ENCODE results near the gene GALK2.
"Not testable (repeated sequence)": the region's sequence is repeated elsewhere in the genome, so short reads cannot be mapped to it uniquely, and the experiment has no call there.

GALK2 gene

GRCh38 chr15:49343546-49343945 is 173.5 kb downstream of the GALK2 start:
- no peak for DNase-seq (ENCODE audit: low read depth)

- DNase-seq (ENCODE audit: low read depth), result not testable (repeated sequence)
Observed at GRCh38 chr15:49354439-49354838, 184.4 kb downstream of the GALK2 start.

GRCh38 chr15:49361370-49361769 is 191.3 kb downstream of the GALK2 start:
- no peak for DNase-seq (ENCODE audit: low read depth)

- DNase-seq (ENCODE audit: low read depth), result no peak
Observed at GRCh38 chr15:49366496-49366895, 196.4 kb downstream of the GALK2 start.

- no peak for DNase-seq (ENCODE audit: low read depth)
Observed at GRCh38 chr15:49370782-49371181, 200.7 kb downstream of the GALK2 start.

- no peak for DNase-seq (ENCODE audit: low read depth)
Observed at GRCh38 chr15:49372366-49372765, 202.3 kb downstream of the GALK2 start.

GRCh38 chr15:49379996-49380395 is 209.9 kb downstream of the GALK2 start:
- no peak for DNase-seq (ENCODE audit: low read depth)

GRCh38 chr15:49380912-49381311 is 210.9 kb downstream of the GALK2 start:
- DNase-seq (ENCODE audit: low read depth), result no peak

All from stimulated activated CD8-positive, alpha-beta memory T cell treated with anti-CD3 and anti-CD28 coated beads, Interleukin-12 subunit alpha, Interleukin-12 subunit beta, amount 100 ng/mL, for 4 hours (primary cell).